ENCODE results near the gene SLF2. TPM values are rescaled to one million over a fixed set of nuclear protein-coding genes. Genes with fewer than 3 reads are reported as not detected.

The SLF2 gene
- total and polyA plus RNA-seq, 2 of the 8 experiments (the other 6 are each of a cell fraction or from before 2014, with no cell fraction given) = 5.5 to 20.9 TPM

- TF ChIP-seq, protein P1, sequence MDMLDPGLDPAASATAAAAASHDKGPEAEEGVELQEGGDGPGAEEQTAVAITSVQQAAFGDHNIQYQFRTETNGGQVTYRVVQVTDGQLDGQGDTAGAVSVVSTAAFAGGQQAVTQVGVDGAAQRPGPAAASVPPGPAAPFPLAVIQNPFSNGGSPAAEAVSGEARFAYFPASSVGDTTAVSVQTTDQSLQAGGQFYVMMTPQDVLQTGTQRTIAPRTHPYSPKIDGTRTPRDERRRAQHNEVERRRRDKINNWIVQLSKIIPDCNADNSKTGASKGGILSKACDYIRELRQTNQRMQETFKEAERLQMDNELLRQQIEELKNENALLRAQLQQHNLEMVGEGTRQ (IDR thresholded peaks at IDR 0.05; ENCODE audit: low read length) = no peak
- peak; percentile 35; the same call in 1 of the 2 replicates for TF ChIP-seq BACH1 (IDR thresholded peaks at IDR 0.05; ENCODE audit: low read length)
- no peak for TF ChIP-seq KDM4A (IDR thresholded peaks at IDR 0.05; ENCODE audit: low read depth, low read length, severe bottlenecking)
- no peak for TF ChIP-seq MAFK (IDR thresholded peaks at IDR 0.05; ENCODE audit: low read depth, low read length)
- TF ChIP-seq ATF3 (IDR thresholded peaks at IDR 0.05; ENCODE audit: insufficient read depth, low read depth, low read length) = no peak
- TF ChIP-seq CBX5 (IDR thresholded peaks at IDR 0.05; ENCODE audit: low read depth, low read length) = no peak
- TF ChIP-seq RFX5 (IDR thresholded peaks at IDR 0.05; ENCODE audit: borderline replicate concordance, low read depth, low read length) = no peak
- no peak for TF ChIP-seq EP300 (IDR thresholded peaks at IDR 0.05; ENCODE audit: borderline replicate concordance in 1 of 2, low read depth in 2 of 2, low read length in 2 of 2)
- no peak for TF ChIP-seq HDAC6 (IDR thresholded peaks at IDR 0.05; ENCODE audit: low read depth, low read length)
- TF ChIP-seq PHF8 (conservative IDR thresholded peaks at IDR 0.05; ENCODE audit: low read depth, low read length) = no peak
- TF ChIP-seq, protein P2, sequence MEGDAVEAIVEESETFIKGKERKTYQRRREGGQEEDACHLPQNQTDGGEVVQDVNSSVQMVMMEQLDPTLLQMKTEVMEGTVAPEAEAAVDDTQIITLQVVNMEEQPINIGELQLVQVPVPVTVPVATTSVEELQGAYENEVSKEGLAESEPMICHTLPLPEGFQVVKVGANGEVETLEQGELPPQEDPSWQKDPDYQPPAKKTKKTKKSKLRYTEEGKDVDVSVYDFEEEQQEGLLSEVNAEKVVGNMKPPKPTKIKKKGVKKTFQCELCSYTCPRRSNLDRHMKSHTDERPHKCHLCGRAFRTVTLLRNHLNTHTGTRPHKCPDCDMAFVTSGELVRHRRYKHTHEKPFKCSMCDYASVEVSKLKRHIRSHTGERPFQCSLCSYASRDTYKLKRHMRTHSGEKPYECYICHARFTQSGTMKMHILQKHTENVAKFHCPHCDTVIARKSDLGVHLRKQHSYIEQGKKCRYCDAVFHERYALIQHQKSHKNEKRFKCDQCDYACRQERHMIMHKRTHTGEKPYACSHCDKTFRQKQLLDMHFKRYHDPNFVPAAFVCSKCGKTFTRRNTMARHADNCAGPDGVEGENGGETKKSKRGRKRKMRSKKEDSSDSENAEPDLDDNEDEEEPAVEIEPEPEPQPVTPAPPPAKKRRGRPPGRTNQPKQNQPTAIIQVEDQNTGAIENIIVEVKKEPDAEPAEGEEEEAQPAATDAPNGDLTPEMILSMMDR (IDR thresholded peaks at IDR 0.05; ENCODE audit: control extremely low read depth in 1 of 3, insufficient read depth in 1 of 3, low read depth in 1 of 3, low read length in 3 of 3) = peak; percentile 76 to 99 (median 98)
- no peak for TF ChIP-seq RBBP5 (IDR thresholded peaks at IDR 0.05; ENCODE audit: borderline replicate concordance, low read depth, low read length)
- TF ChIP-seq RAD21 (IDR thresholded peaks at IDR 0.05 in 1 of 2, conservative IDR thresholded peaks at IDR 0.05 in 1 of 2; ENCODE audit: low read depth in 2 of 2, low read length in 2 of 2) = peak; percentile 55 to 68
- TF ChIP-seq SP4 (IDR thresholded peaks at IDR 0.05; ENCODE audit: low read length) = 0 out of 2 replicates have a peak, but pooled peaks have one; percentile 43
- TF ChIP-seq TAF1 (IDR thresholded peaks at IDR 0.05; ENCODE audit: low read depth, low read length) = no peak
- peak; percentile 34 for TF ChIP-seq CREB1 (IDR thresholded peaks at IDR 0.05)
Observed at GRCh38 chr10:101012525-101013364, 100.0 kb downstream of the SLF2 start (continued).
